CD4-positive, alpha-beta T cell treated with Interleukin-4 for 4 hours (primary cell): ENCODE results near the gene FAM24A.
"Not testable (repeated sequence)": the region's sequence is repeated elsewhere in the genome, so short reads cannot be mapped to it uniquely, and the experiment has no call there.

Experiments
- DNase-seq: peaks from one replicate; pipeline ENCODE4 v3.0.0-alpha.2; 2020

FAM24A gene

GRCh38 chr10:122910310-122910709 lies at the start of gene FAM24A:
FAM24A (plus strand) TSS chr10:122910610; CDS start chr10:122911635, 1,025 bp downstream.
- no peak for DNase-seq

GRCh38 chr10:122861711-122862161 lies 48.7 kb upstream of the FAM24A start:
- DNase-seq, result no peak

GRCh38 chr10:122863216-122864193 lies 46.9 kb upstream of the FAM24A start:
- DNase-seq, result no peak

- DNase-seq, result no peak
Measured at GRCh38 chr10:122864194-122864592, 46.2 kb upstream of the FAM24A start.

- DNase-seq, result no peak
Measured at GRCh38 chr10:122864901-122865300, 45.5 kb upstream of the FAM24A start.

GRCh38 chr10:122866757-122867482 lies 43.5 kb upstream of the FAM24A start:
- not testable (repeated sequence) for DNase-seq

GRCh38 chr10:122868768-122869167 lies 41.6 kb upstream of the FAM24A start:
- DNase-seq, result not testable (repeated sequence)

GRCh38 chr10:122871947-122872346 lies 38.5 kb upstream of the FAM24A start:
- not testable (repeated sequence) for DNase-seq

GRCh38 chr10:122875843-122876466 lies 34.5 kb upstream of the FAM24A start:
- DNase-seq, result no peak

- DNase-seq, result no peak
Measured at GRCh38 chr10:122876467-122876855, 33.9 kb upstream of the FAM24A start.

- no peak for DNase-seq
Measured at GRCh38 chr10:122877264-122877663, 33.1 kb upstream of the FAM24A start.

- DNase-seq, result peak; percentile 21
Measured at GRCh38 chr10:122878799-122879338, 31.5 kb upstream of the FAM24A start.

- DNase-seq, result peak; percentile 96
Measured at GRCh38 chr10:122879339-122880273, 30.8 kb upstream of the FAM24A start, which contains the start of gene FAM24B. FAM24B (minus strand) TSS chr10:122879581; CDS start chr10:122850515, 29,066 bp downstream.

GRCh38 chr10:122882766-122883165 lies 27.6 kb upstream of the FAM24A start:
- DNase-seq, result no peak

- no peak for DNase-seq
Measured at GRCh38 chr10:122884166-122884565, 26.2 kb upstream of the FAM24A start.

GRCh38 chr10:122894261-122894944 lies 16.0 kb upstream of the FAM24A start:
- DNase-seq, result no peak

GRCh38 chr10:122903861-122904260 lies 6.5 kb upstream of the FAM24A start:
- not testable (repeated sequence) for DNase-seq

- peak; percentile 12 for DNase-seq
Measured at GRCh38 chr10:122911889-122912484, 1.6 kb downstream of the FAM24A start.

- DNase-seq, result no peak
Measured at GRCh38 chr10:122915700-122916099, 5.3 kb downstream of the FAM24A start.

- DNase-seq, result no peak
Measured at GRCh38 chr10:122930140-122930539, 19.7 kb downstream of the FAM24A start.
